Kidney epithelial cell (primary cell): ENCODE data around the gene FMO1. TPM values are rescaled to one million over a fixed set of nuclear protein-coding genes. Genes with fewer than 3 reads are reported as not detected.

ENCODE experiments used
- DNase-seq: peaks from one replicate; pipeline ENCODE4 v3.0.0-alpha.2; 2010; ENCODE audit warnings: low read depth
- H3K27me3 ChIP-seq: 2 replicates; pipeline ENCODE4 v1.6.0; 2011; ENCODE audit warnings: low read length; ENCODE audit not compliant: control insufficient read depth, insufficient read depth
- H3K36me3 ChIP-seq: 2 replicates; pipeline ENCODE4 v1.5.1; 2011; ENCODE audit warnings: low read length; ENCODE audit not compliant: control insufficient read depth, insufficient read depth
- H3K4me3 ChIP-seq: 2 replicates; pipeline ENCODE4 v1.5.1; 2011; ENCODE audit warnings: low read depth, mild to moderate bottlenecking, control low read depth, low read length
- total RNA-seq: library from RNA; depleted of rRNA; stranded (reverse); fragments of >200 nt; gene quantifications from 2 replicates; pipeline ENCODE4 v1.2.3, GENCODE V29; 2015
- TF ChIP-seq, protein P1 (sequence below): IDR thresholded peaks from 2 replicates; pipeline ENCODE4 v1.5.1; 2011; ENCODE audit warnings: mild to moderate bottlenecking, moderate library complexity, low read length, control low read depth, inconsistent platforms; ENCODE audit not compliant: insufficient read depth, poor library complexity, severe bottlenecking

Gene FMO1
- total RNA-seq, 1 donor from 2014 or later: not detected

GRCh38 chr1:171311771-171312558, 63.7 kb downstream of the FMO1 start:
- DNase-seq: no peak
- H3K27me3 ChIP-seq: no peaks in the 10 kb centered on the region
- TF ChIP-seq, protein P1, sequence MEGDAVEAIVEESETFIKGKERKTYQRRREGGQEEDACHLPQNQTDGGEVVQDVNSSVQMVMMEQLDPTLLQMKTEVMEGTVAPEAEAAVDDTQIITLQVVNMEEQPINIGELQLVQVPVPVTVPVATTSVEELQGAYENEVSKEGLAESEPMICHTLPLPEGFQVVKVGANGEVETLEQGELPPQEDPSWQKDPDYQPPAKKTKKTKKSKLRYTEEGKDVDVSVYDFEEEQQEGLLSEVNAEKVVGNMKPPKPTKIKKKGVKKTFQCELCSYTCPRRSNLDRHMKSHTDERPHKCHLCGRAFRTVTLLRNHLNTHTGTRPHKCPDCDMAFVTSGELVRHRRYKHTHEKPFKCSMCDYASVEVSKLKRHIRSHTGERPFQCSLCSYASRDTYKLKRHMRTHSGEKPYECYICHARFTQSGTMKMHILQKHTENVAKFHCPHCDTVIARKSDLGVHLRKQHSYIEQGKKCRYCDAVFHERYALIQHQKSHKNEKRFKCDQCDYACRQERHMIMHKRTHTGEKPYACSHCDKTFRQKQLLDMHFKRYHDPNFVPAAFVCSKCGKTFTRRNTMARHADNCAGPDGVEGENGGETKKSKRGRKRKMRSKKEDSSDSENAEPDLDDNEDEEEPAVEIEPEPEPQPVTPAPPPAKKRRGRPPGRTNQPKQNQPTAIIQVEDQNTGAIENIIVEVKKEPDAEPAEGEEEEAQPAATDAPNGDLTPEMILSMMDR: no peak
- H3K4me3 ChIP-seq: no peak overlapping the region
- no peaks in the 10 kb centered on the region for H3K36me3 ChIP-seq

DNA sequence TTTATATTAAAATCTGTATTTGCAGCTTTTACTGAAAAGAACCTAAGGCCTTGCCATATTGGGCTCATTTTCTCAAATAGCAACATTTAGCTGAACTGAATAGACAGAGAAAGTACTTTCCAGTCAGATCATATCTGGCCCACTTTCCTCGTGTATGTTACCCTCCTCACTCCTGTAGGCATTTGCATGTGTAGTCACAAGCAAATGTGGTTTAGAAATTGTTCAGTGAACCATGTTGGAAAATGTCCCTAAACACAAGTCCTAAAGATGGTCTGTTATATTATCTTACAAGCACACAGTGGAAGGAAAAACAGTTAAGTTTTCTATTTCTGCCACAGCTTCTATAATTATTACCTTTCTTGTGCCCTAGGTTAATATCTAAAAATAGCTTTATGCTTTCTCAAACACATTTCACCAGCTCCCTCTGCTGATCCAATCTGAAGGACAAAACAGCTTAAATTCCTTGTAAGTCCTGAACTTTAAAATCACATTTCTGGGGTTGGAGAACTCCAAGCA, 65.1 kb downstream of the FMO1 start:
- H3K36me3 ChIP-seq: no peaks in the 10 kb centered on the region
- H3K4me3 ChIP-seq: no peak overlapping the region
- H3K27me3 ChIP-seq: no peaks in the 10 kb centered on the region
- DNase-seq: no peak
- TF ChIP-seq, protein P1: no peak

DNA sequence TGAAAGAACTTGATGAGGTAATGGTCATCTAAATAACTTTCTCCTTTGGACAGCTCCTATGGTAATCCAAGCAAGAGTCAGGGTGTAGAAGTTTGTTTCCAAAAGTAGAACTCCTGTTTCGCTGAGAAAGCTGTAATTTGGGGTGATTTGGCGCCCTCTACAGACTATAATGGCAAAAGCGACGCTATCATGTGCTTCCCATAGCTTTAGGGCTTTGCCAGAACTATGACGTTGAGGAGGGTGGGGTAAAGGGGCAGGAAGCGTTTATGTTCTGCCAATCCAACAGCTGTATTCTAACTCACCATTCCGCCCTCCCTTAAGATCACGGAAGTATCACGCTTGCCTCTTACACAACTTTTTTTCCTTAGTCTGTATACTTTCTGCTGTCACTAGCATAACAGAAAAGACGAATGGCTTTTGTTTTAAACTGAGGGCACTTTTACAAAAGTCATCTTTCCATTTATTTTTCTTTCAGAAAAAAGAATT, 65.6 kb downstream of the FMO1 start, which contains the start of gene FMO4:
Gene FMO4, plus strand, starts transcription at position 349 of the 486 bp plus-strand sequence. CDS start 5,643 bp downstream, outside the sequence.
- H3K4me3 ChIP-seq: peak within 1 kb of the TSS; percentile 11

GRCh38 chr1:171329251-171329650, 81.0 kb downstream of the FMO1 start:
- TF ChIP-seq, protein P1: no peak
- Histone ChIP-seq H3K4me3 (no peak overlapping the region), H3K36me3 (no peaks in the 10 kb centered on the region), H3K27me3 (no peaks in the 10 kb centered on the region)
- no peak for DNase-seq

More for the DNA sequence above, 65.6 kb downstream of the FMO1 start, which contains the start of gene FMO4:
- Histone ChIP-seq H3K27me3 (no peaks in the 10 kb centered on the region), H3K36me3 (no peaks in the 10 kb centered on the region)
- TF ChIP-seq, protein P1: peak; percentile 53
- peak; percentile 98 for DNase-seq

- H3K4me3 ChIP-seq: no peak overlapping the region
- no peaks in the 10 kb centered on the region for H3K36me3 ChIP-seq
- no peaks in the 10 kb centered on the region for H3K27me3 ChIP-seq
- DNase-seq: no peak
- TF ChIP-seq, protein P1: no peak
Observed at GRCh38 chr1:171334024-171334640, 85.8 kb downstream of the FMO1 start.

Other genes starting within 250 kb of the FMO1 start
- gene FMO3, start 157.6 kb upstream of the FMO1 start, total RNA-seq: not detected in 2 replicates
- gene FMO2, start 63.2 kb upstream of the FMO1 start, total RNA-seq: not detected in 2 replicates
- gene FMO4, start 65.7 kb downstream of the FMO1 start, total RNA-seq: 0.84 and 1.8 TPM in 2 replicates
- gene PRRC2C, start 237.0 kb downstream of the FMO1 start, total RNA-seq: 95.3 and 96.7 TPM in 2 replicates